Lung (tissue), 16 donors: Measurements from ENCODE around the gene PCSK1. TPM values are rescaled to one million over a fixed set of nuclear protein-coding genes. Genes with fewer than 3 reads are reported as not detected.

ENCODE experiments used
- ATAC-seq: fragments of 200-7000 bp; cut with Tn5 transposase; one replicate; pipeline ENCODE4 v1.9.1; 2020; ENCODE audit warnings: moderate number of reproducible peaks; ENCODE audit not compliant: insufficient read depth, low FRiP score
- DNase-seq, 3 donors: peaks; one replicate each; pipeline ENCODE4 v3.0.0-alpha.2; 2013 to 2017
- H3K27ac ChIP-seq, 2 donors: one replicate each; pipeline ENCODE4 v1.5.1; 2013; ENCODE audit warnings: mild to moderate bottlenecking in 2 of 2, moderate library complexity in 2 of 2, control low read depth in 1 of 2, inconsistent platforms in 1 of 2, low read depth in 1 of 2, low read length in 1 of 2
- H3K27me3 ChIP-seq, 3 donors: one replicate each; pipeline ENCODE4 v1.5.1; 2013; ENCODE audit warnings: low read length in 2 of 3; ENCODE audit not compliant: control insufficient read depth in 3 of 3, insufficient read depth in 3 of 3
- H3K36me3 ChIP-seq, 4 donors: one replicate each; pipeline ENCODE4 v1.5.1; 2013; ENCODE audit warnings: low read length in 4 of 4, mild to moderate bottlenecking in 1 of 4, moderate library complexity in 1 of 4; ENCODE audit not compliant: control insufficient read depth in 4 of 4, insufficient read depth in 4 of 4
- H3K4me1 ChIP-seq, 5 donors: one replicate each; pipeline ENCODE4 v1.5.1; 2013; ENCODE audit warnings: low read length in 5 of 5, mild to moderate bottlenecking in 2 of 5, moderate library complexity in 1 of 5; ENCODE audit not compliant: control insufficient read depth in 5 of 5, insufficient read depth in 5 of 5
- H3K4me3 ChIP-seq: one replicate; pipeline ENCODE4 v1.5.1; 2013; ENCODE audit warnings: mild to moderate bottlenecking, control low read depth, moderate library complexity
- H3K9ac ChIP-seq, 2 donors: one replicate each; pipeline ENCODE4 v1.5.1; 2013; ENCODE audit warnings: low read length in 2 of 2, control low read depth in 1 of 2; ENCODE audit not compliant: insufficient read depth in 1 of 2
- H3K9me3 ChIP-seq, 4 donors: one replicate each; pipeline ENCODE4 v1.5.1; 2013; ENCODE audit warnings: low read length in 3 of 4, mild to moderate bottlenecking in 1 of 4, moderate library complexity in 1 of 4; ENCODE audit not compliant: control insufficient read depth in 4 of 4, insufficient read depth in 3 of 4
- CTCF ChIP-seq: IDR thresholded peaks from 2 replicates; pipeline ENCODE4 v1.5.1; 2012; ENCODE audit warnings: mild to moderate bottlenecking; ENCODE audit errors: control extremely low read depth, extremely low read depth
- WGBS, 2 donors: extraction: QIAGEN DNeasy Blood & Tissue Kit; methylation state at CpG; one replicate each; pipeline ENCODE4 v1.1.7; 2013; 5-methylcytosine and 5-hydroxymethylcytosine counted together
- long read RNA-seq, 5 donors: transcript quantifications; one replicate each; lab custom pipeline, GENCODE V29; 2026
- polyA plus RNA-seq, 2 donors: library from polyadenylated mRNA; stranded (reverse); fragments of 200-250 nt; gene quantifications; one replicate each; pipeline ENCODE4 v1.2.1, GENCODE V29; 2013
- total RNA-seq, 2 donors: library from RNA; depleted of rRNA in 1 of 2; stranded (reverse); fragments of >200 nt in 1 of 2; gene quantifications; one replicate each; pipeline ENCODE4 v1.2.1, GENCODE V29; 2014 to 2021
- donor health status: control.
- donor health status: control.
- donor health status: Bipolar disorder and iron deficiency.
- donor health status: healthy.
- donor health status: DM: yes; HTN: yes; CAD: no.

The PCSK1 gene
- total RNA-seq, result 1 to 10 TPM; 2.2 to 3.3 TPM
- polyA plus RNA-seq, result under 1 TPM; 0.08 to 0.34 TPM
- long read RNA-seq, donor 1, result 0 reads
- long read RNA-seq, donor 2, result 0 reads
- long read RNA-seq, donor 3, result 0 reads
- long read RNA-seq, donor 4, full-length matches to known transcripts, result 1 of 1 reads
- long read RNA-seq, donor 4, partial matches to known transcripts, result 0 of 1 reads
- long read RNA-seq, donor 4, other reads (novel, unspliced or antisense), result 0 of 1 reads
- long read RNA-seq, donor 5, result 0 reads

GRCh38 chr5:96433066-96433447 lies at the start of gene PCSK1:
Gene PCSK1 (minus strand): TSS chr5:96433248. CDS start chr5:96433042, 206 bp downstream.
- H3K9me3 ChIP-seq, result peaks cover 0 to 7% (median 0%) of the 10 kb centered on the region in 4 donors
- ATAC-seq (no peak), DNase-seq (no peak)
- H3K4me3 ChIP-seq, result no peak within 1 kb of the TSS
- TF ChIP-seq CTCF, result no peak
- H3K36me3 ChIP-seq, result no peaks in the 10 kb centered on the region
- H3K9ac ChIP-seq, result no peak within 1 kb of the TSS
- no peak within 1 kb of the TSS for H3K27ac ChIP-seq
- H3K27me3 ChIP-seq, result peaks cover 3 to 41% (median 37%) of the 10 kb centered on the region in 3 donors
- peaks cover 0 to 4% (median 2%) of the 10 kb centered on the region in 5 donors for H3K4me1 ChIP-seq
- WGBS, 2 donors, result 7 to 8% methylated on average over 19 of the region's 19 CpGs

GRCh38 chr5:96481867-96482266 lies 48.8 kb upstream of the PCSK1 start:
- H3K27ac ChIP-seq, result no peak overlapping the region
- H3K27me3 ChIP-seq, result no peaks in the 10 kb centered on the region
- no peaks in the 10 kb centered on the region for H3K36me3 ChIP-seq
- H3K9me3 ChIP-seq, result no peaks in the 10 kb centered on the region
- DNase-seq, result no peak
- no peak for TF ChIP-seq CTCF
- ATAC-seq, result no peak
- H3K4me3 ChIP-seq, result no peak overlapping the region
- H3K4me1 ChIP-seq, result no peaks in the 10 kb centered on the region
- 46 to 54% methylated on average over 1 of the region's 1 CpG for WGBS, 2 donors
- no peak overlapping the region for H3K9ac ChIP-seq

DNA sequence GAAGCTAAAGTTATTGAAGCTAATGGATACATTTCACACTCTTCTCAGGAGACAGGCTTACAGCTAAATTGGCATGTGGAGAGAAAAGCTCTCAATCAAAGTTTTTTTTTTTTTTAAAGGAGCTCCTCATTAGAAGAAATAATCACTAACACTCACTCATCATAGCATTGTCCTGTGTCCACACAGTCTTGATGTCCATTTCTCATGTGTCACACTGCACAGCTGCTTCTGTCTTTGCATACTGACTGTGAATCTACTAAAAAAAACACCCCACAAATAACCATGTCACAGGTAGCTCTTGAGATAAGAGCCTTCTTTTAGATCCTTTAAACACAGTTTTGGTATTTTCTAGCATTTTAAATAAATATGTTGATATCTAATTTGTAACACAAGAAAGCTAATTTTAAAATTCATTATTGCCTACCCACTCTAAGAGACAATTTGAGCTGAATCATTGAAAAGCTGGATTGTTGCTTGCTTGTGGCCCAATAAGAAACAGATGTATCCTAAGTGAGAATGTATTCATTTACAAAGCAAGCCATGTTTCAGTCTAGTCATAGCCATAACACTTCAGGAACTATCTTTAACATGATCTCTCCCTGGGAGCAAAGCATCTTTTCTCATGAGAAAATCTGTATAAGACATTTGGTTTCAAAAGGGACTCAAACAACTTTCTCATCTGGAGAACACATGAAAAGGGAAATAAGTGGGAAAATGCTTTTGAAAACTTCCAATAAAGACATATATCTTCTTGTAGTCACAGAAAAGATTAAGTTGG lies 48.1 kb upstream of the PCSK1 start:
- DNase-seq (no peak), ATAC-seq (no peak)
- H3K27me3 ChIP-seq, result no peaks in the 10 kb centered on the region
- no peak overlapping the region for H3K27ac ChIP-seq
- no peaks in the 10 kb centered on the region for H3K36me3 ChIP-seq
- H3K9me3 ChIP-seq, result no peaks in the 10 kb centered on the region
- H3K9ac ChIP-seq, result no peak overlapping the region
- no peak for TF ChIP-seq CTCF
- no peaks in the 10 kb centered on the region for H3K4me1 ChIP-seq
- H3K4me3 ChIP-seq, result no peak overlapping the region
